ENCODE data around the gene CLDN18.

CLDN18 gene

GRCh38 chr3:138009476-138010272 is at the start of gene CLDN18:
CLDN18 (plus strand) TSS chr3:138010165; CDS start chr3:138010226, 61 bp downstream.
- Histone ChIP-seq H3K4me3 (ENCODE audit: low read depth in 1 of 2, low read length in 2 of 2) (no peak within 1 kb of the TSS), H3K9me3 (ENCODE audit: control insufficient read depth in 1 of 2, low read length in 2 of 2) (no peaks in the 10 kb centered on the region), H3K27me3 (ENCODE audit: control insufficient read depth in 1 of 2, insufficient read depth in 2 of 2, low read length in 2 of 2) (no peaks in the 10 kb centered on the region), H3K9ac (ENCODE audit: low read depth in 1 of 2, low read length in 2 of 2) (no peak within 1 kb of the TSS), H3K36me3 (ENCODE audit: control insufficient read depth in 1 of 2, insufficient read depth in 2 of 2, low read length in 2 of 2) (no peaks in the 10 kb centered on the region), H3K4me1 (ENCODE audit: control insufficient read depth in 1 of 2, insufficient read depth in 2 of 2, low read length in 2 of 2) (no peaks in the 10 kb centered on the region), H3K27ac (ENCODE audit: low read depth, low read length) (no peak within 1 kb of the TSS)

DNA sequence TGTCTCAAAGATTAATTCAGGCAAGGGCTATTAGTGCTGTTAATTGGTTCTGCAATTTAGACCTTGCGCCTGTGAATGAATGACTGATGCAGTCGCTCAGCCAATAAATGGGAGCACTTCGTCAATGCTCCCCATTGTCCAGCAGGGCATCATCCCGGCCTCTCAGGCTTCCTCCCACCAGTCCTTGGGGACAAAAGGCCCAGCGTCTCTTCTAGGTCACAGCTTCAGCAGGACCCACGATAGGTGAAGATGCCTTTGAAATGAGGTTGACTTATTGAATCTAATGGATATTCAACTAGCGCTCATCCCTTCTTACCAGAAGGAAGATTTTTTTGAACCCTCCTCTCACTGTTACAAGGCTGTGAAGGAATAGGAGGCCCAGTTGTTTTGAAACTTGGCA is 47.7 kb upstream of the CLDN18 start:
- Histone ChIP-seq H3K9ac (ENCODE audit: low read depth in 1 of 2, low read length in 2 of 2) (no peak overlapping the region), H3K27me3 (ENCODE audit: control insufficient read depth in 1 of 2, insufficient read depth in 2 of 2, low read length in 2 of 2) (no peaks in the 10 kb centered on the region), H3K4me3 (ENCODE audit: low read depth in 1 of 2, low read length in 2 of 2) (no peak overlapping the region), H3K9me3 (ENCODE audit: control insufficient read depth in 1 of 2, low read length in 2 of 2) (no peaks in the 10 kb centered on the region), H3K36me3 (ENCODE audit: control insufficient read depth in 1 of 2, insufficient read depth in 2 of 2, low read length in 2 of 2) (no peaks in the 10 kb centered on the region), H3K4me1 (ENCODE audit: control insufficient read depth in 1 of 2, insufficient read depth in 2 of 2, low read length in 2 of 2) (no peaks in the 10 kb centered on the region), H3K27ac (ENCODE audit: low read depth, low read length) (no peak overlapping the region)

DNA sequence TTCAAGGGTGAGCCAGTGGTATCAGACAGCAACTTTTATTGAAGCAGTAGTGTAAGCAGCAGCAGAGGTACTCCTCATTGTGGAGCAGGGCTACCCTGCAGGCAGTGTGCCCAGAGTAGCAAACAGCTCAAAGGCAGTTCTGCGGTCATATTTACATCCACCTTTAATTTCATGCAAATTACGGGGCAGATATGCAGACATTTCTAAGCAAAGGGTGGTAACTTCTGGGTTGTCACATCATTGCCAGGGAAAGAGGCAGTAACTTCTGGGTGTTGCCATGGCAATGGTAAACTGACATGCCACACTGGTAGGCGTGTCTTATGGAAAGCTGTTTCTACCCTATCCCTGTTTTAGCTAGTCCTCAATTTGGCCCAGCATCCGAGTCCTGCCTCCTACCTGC is 46.5 kb upstream of the CLDN18 start:
- Histone ChIP-seq H3K36me3 (ENCODE audit: control insufficient read depth in 1 of 2, insufficient read depth in 2 of 2, low read length in 2 of 2) (no peaks in the 10 kb centered on the region), H3K4me3 (ENCODE audit: low read depth in 1 of 2, low read length in 2 of 2) (no peak overlapping the region), H3K9me3 (ENCODE audit: control insufficient read depth in 1 of 2, low read length in 2 of 2) (no peaks in the 10 kb centered on the region), H3K27me3 (ENCODE audit: control insufficient read depth in 1 of 2, insufficient read depth in 2 of 2, low read length in 2 of 2) (no peaks in the 10 kb centered on the region), H3K9ac (ENCODE audit: low read depth in 1 of 2, low read length in 2 of 2) (no peak overlapping the region), H3K27ac (ENCODE audit: low read depth, low read length) (no peak overlapping the region), H3K4me1 (ENCODE audit: control insufficient read depth in 1 of 2, insufficient read depth in 2 of 2, low read length in 2 of 2) (no peaks in the 10 kb centered on the region)

GRCh38 chr3:137970914-137971831 is 38.8 kb upstream of the CLDN18 start:
- no peaks in the 10 kb centered on the region for H3K27me3 ChIP-seq (ENCODE audit: control insufficient read depth in 1 of 2, insufficient read depth in 2 of 2, low read length in 2 of 2)
- no peaks in the 10 kb centered on the region for H3K9me3 ChIP-seq (ENCODE audit: control insufficient read depth in 1 of 2, low read length in 2 of 2)
- H3K4me3 ChIP-seq (ENCODE audit: low read depth in 1 of 2, low read length in 2 of 2), result peak overlapping the region in 1 of 2 donors; percentile 10
- H3K27ac ChIP-seq (ENCODE audit: low read depth, low read length), result no peak overlapping the region
- H3K4me1 ChIP-seq (ENCODE audit: control insufficient read depth in 1 of 2, insufficient read depth in 2 of 2, low read length in 2 of 2), result peaks cover 0 to 4% of the 10 kb centered on the region in 2 donors
- H3K36me3 ChIP-seq (ENCODE audit: control insufficient read depth in 1 of 2, insufficient read depth in 2 of 2, low read length in 2 of 2), result no peaks in the 10 kb centered on the region
- H3K9ac ChIP-seq (ENCODE audit: low read depth in 1 of 2, low read length in 2 of 2), result no peak overlapping the region

GRCh38 chr3:137972396-137972795 is 37.6 kb upstream of the CLDN18 start:
- Histone ChIP-seq H3K4me3 (ENCODE audit: low read depth in 1 of 2, low read length in 2 of 2) (no peak overlapping the region), H3K9ac (ENCODE audit: low read depth in 1 of 2, low read length in 2 of 2) (no peak overlapping the region), H3K4me1 (ENCODE audit: control insufficient read depth in 1 of 2, insufficient read depth in 2 of 2, low read length in 2 of 2) (peaks cover 0 to 4% of the 10 kb centered on the region in 2 donors), H3K27me3 (ENCODE audit: control insufficient read depth in 1 of 2, insufficient read depth in 2 of 2, low read length in 2 of 2) (no peaks in the 10 kb centered on the region), H3K27ac (ENCODE audit: low read depth, low read length) (no peak overlapping the region), H3K36me3 (ENCODE audit: control insufficient read depth in 1 of 2, insufficient read depth in 2 of 2, low read length in 2 of 2) (no peaks in the 10 kb centered on the region), H3K9me3 (ENCODE audit: control insufficient read depth in 1 of 2, low read length in 2 of 2) (no peaks in the 10 kb centered on the region)

DNA sequence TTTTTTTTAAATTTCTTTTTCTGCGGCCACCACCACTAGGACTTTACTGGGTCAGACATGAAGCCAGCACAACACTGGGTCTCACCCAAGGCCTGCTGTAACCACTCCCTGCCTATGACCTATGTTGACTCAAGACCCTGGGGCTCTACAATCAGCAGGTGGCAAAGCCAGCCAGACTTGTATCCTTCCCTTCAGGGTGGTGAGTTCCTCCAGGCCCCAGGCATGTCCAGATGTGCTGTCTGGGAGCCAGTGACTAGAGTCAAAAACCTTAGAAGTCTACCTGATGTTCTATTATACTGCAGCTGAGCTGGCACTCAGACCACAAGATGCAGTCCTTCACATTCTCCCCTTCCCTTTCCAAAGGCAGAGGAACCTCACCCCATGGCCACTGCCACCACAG is 31.6 kb upstream of the CLDN18 start:
- H3K4me3 ChIP-seq (ENCODE audit: low read depth in 1 of 2, low read length in 2 of 2), result no peak overlapping the region
- no peaks in the 10 kb centered on the region for H3K27me3 ChIP-seq (ENCODE audit: control insufficient read depth in 1 of 2, insufficient read depth in 2 of 2, low read length in 2 of 2)
- no peak overlapping the region for H3K27ac ChIP-seq (ENCODE audit: low read depth, low read length)
- H3K9ac ChIP-seq (ENCODE audit: low read depth in 1 of 2, low read length in 2 of 2), result no peak overlapping the region
- H3K36me3 ChIP-seq (ENCODE audit: control insufficient read depth in 1 of 2, insufficient read depth in 2 of 2, low read length in 2 of 2), result no peaks in the 10 kb centered on the region
- H3K4me1 ChIP-seq (ENCODE audit: control insufficient read depth in 1 of 2, insufficient read depth in 2 of 2, low read length in 2 of 2), result no peaks in the 10 kb centered on the region
- H3K9me3 ChIP-seq (ENCODE audit: control insufficient read depth in 1 of 2, low read length in 2 of 2), result no peaks in the 10 kb centered on the region

GRCh38 chr3:137987723-137988122 is 22.2 kb upstream of the CLDN18 start:
- no peak overlapping the region for H3K4me3 ChIP-seq (ENCODE audit: low read depth in 1 of 2, low read length in 2 of 2)
- H3K27me3 ChIP-seq (ENCODE audit: control insufficient read depth in 1 of 2, insufficient read depth in 2 of 2, low read length in 2 of 2), result no peaks in the 10 kb centered on the region
- no peak overlapping the region for H3K9ac ChIP-seq (ENCODE audit: low read depth in 1 of 2, low read length in 2 of 2)
- H3K27ac ChIP-seq (ENCODE audit: low read depth, low read length), result no peak overlapping the region
- H3K4me1 ChIP-seq (ENCODE audit: control insufficient read depth in 1 of 2, insufficient read depth in 2 of 2, low read length in 2 of 2), result no peaks in the 10 kb centered on the region
- H3K36me3 ChIP-seq (ENCODE audit: control insufficient read depth in 1 of 2, insufficient read depth in 2 of 2, low read length in 2 of 2), result no peaks in the 10 kb centered on the region
- no peaks in the 10 kb centered on the region for H3K9me3 ChIP-seq (ENCODE audit: control insufficient read depth in 1 of 2, low read length in 2 of 2)

- Histone ChIP-seq H3K9me3 (ENCODE audit: control insufficient read depth in 1 of 2, low read length in 2 of 2) (no peaks in the 10 kb centered on the region), H3K36me3 (ENCODE audit: control insufficient read depth in 1 of 2, insufficient read depth in 2 of 2, low read length in 2 of 2) (no peaks in the 10 kb centered on the region), H3K27ac (ENCODE audit: low read depth, low read length) (no peak overlapping the region), H3K9ac (ENCODE audit: low read depth in 1 of 2, low read length in 2 of 2) (no peak overlapping the region), H3K27me3 (ENCODE audit: control insufficient read depth in 1 of 2, insufficient read depth in 2 of 2, low read length in 2 of 2) (no peaks in the 10 kb centered on the region), H3K4me3 (ENCODE audit: low read depth in 1 of 2, low read length in 2 of 2) (no peak overlapping the region), H3K4me1 (ENCODE audit: control insufficient read depth in 1 of 2, insufficient read depth in 2 of 2, low read length in 2 of 2) (no peaks in the 10 kb centered on the region)
Measured at GRCh38 chr3:137988152-137988551, 21.8 kb upstream of the CLDN18 start.

DNA sequence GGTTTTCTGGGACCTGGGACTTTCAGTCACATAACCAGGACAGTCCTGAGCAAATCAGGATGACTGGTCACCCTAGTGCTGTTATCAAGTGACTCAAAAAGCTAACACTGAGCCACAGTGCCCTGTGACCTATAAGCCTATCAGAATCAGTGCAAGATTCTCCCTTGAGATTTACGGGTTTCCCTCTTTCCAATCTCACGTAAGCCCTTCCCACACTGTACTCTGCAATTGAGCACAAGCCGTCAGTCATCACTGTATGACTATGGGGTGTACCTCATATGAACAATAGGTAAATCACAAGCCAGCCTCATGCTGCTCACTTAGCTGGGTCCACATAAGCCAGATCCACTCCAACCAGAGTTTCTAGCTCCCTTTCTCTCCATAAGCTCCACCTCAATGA is 21.0 kb upstream of the CLDN18 start:
- Histone ChIP-seq H3K27ac (ENCODE audit: low read depth, low read length) (no peak overlapping the region), H3K4me1 (ENCODE audit: control insufficient read depth in 1 of 2, insufficient read depth in 2 of 2, low read length in 2 of 2) (no peaks in the 10 kb centered on the region), H3K27me3 (ENCODE audit: control insufficient read depth in 1 of 2, insufficient read depth in 2 of 2, low read length in 2 of 2) (no peaks in the 10 kb centered on the region), H3K9ac (ENCODE audit: low read depth in 1 of 2, low read length in 2 of 2) (no peak overlapping the region), H3K36me3 (ENCODE audit: control insufficient read depth in 1 of 2, insufficient read depth in 2 of 2, low read length in 2 of 2) (no peaks in the 10 kb centered on the region), H3K9me3 (ENCODE audit: control insufficient read depth in 1 of 2, low read length in 2 of 2) (peaks cover 3 to 4% of the 10 kb centered on the region in 2 donors), H3K4me3 (ENCODE audit: low read depth in 1 of 2, low read length in 2 of 2) (no peak overlapping the region)

DNA sequence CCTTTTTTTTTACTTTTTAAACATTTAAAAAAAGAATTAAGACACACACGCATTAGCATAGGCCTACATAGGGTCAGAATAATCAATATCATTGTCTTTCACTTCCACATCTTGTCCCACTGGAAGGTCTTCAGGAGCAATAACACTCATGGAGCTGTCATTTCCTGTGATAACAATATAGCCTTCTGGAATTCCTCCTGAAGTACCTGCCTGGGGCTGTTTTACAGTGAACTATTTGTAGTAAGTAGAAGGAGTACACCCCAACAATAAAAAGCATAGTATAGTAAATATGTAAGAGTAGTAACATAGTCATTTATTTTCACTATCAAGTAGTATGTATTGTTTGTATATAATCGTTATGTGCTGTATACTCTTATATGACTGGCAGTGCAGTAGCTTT is 19.5 kb upstream of the CLDN18 start:
- no peaks in the 10 kb centered on the region for H3K4me1 ChIP-seq (ENCODE audit: control insufficient read depth in 1 of 2, insufficient read depth in 2 of 2, low read length in 2 of 2)
- H3K27me3 ChIP-seq (ENCODE audit: control insufficient read depth in 1 of 2, insufficient read depth in 2 of 2, low read length in 2 of 2), result no peaks in the 10 kb centered on the region
- no peak overlapping the region for H3K4me3 ChIP-seq (ENCODE audit: low read depth in 1 of 2, low read length in 2 of 2)
- H3K36me3 ChIP-seq (ENCODE audit: control insufficient read depth in 1 of 2, insufficient read depth in 2 of 2, low read length in 2 of 2), result no peaks in the 10 kb centered on the region
- H3K27ac ChIP-seq (ENCODE audit: low read depth, low read length), result no peak overlapping the region
- H3K9me3 ChIP-seq (ENCODE audit: control insufficient read depth in 1 of 2, low read length in 2 of 2), result peaks cover 5 to 9% of the 10 kb centered on the region in 2 donors
- H3K9ac ChIP-seq (ENCODE audit: low read depth in 1 of 2, low read length in 2 of 2), result no peak overlapping the region

Measured in duodenal mucosa (tissue), 2 donors.